IPS-15b (cell line): Measurements from ENCODE around the gene PRAMEF4.
"Not testable (repeated sequence)": the region's sequence is repeated elsewhere in the genome, so short reads cannot be mapped to it uniquely, and the experiment has no call there.

Experiments
- H3K27me3 ChIP-seq: one replicate; pipeline ENCODE4 v1.6.1; 2013; ENCODE audit warnings: low read length; ENCODE audit not compliant: control insufficient read depth, insufficient read depth
- H3K36me3 ChIP-seq: one replicate; pipeline ENCODE4 v1.6.1; 2013; ENCODE audit warnings: low read length; ENCODE audit not compliant: control insufficient read depth, insufficient read depth
- H3K4me1 ChIP-seq: one replicate; pipeline ENCODE4 v1.6.1; 2013; ENCODE audit warnings: mild to moderate bottlenecking, low read length; ENCODE audit not compliant: control insufficient read depth, insufficient read depth
- H3K4me3 ChIP-seq: one replicate; pipeline ENCODE4 v1.5.1; 2013; ENCODE audit warnings: low read depth, low read length
- H3K9ac ChIP-seq: one replicate; pipeline ENCODE4 v1.6.1; 2013; ENCODE audit warnings: low read depth, mild to moderate bottlenecking, low read length
- H3K9me3 ChIP-seq: one replicate; pipeline ENCODE4 v1.6.1; 2013; ENCODE audit warnings: mild to moderate bottlenecking, low read length; ENCODE audit not compliant: control insufficient read depth, insufficient read depth

Gene PRAMEF4

GRCh38 chr1:12833251-12833650 is 52.8 kb downstream of the PRAMEF4 start:
- not testable (repeated sequence) for H3K36me3 ChIP-seq, H3K9me3 ChIP-seq, H3K4me1 ChIP-seq, H3K9ac ChIP-seq, H3K4me3 ChIP-seq, H3K27me3 ChIP-seq

GRCh38 chr1:12831310-12831709 is 54.7 kb downstream of the PRAMEF4 start, which contains the start of gene PRAMEF11:
Gene PRAMEF11, minus strand, starts transcription at chr1:12831410. Its CDS starts 2,621 bp downstream, at chr1:12828789.
- not testable (repeated sequence) for H3K27me3 ChIP-seq, H3K9ac ChIP-seq, H3K4me3 ChIP-seq, H3K4me1 ChIP-seq, H3K9me3 ChIP-seq, H3K36me3 ChIP-seq
